Caco-2 (cell line): ENCODE data around the gene HLA-DMB. TPM values are rescaled to one million over a fixed set of nuclear protein-coding genes. Genes with fewer than 3 reads are reported as not detected.
A peak's percentile ranks its signal among the peaks of the same experiment; 100 is the strongest.

Experiments
- BruUV-seq: library from RNA; stranded (reverse); fragments of 400-500 nt; replicated peaks from 2 replicates; lab custom pipeline; 2021; lab: Mats Ljungman, UMichigan
- CTCF ChIA-PET: fragments of 300-600 bp; sonication (Branson Sonifier 250); formaldehyde crosslinking; loops from one replicate; lab custom pipeline; 2022; ENCODE audit warnings: antibody characterized with exemption; lab: Charles Lee
- POLR2A ChIA-PET: fragments of 300-600 bp; sonication (Branson Sonifier 250); formaldehyde crosslinking; loops from one replicate; lab custom pipeline; 2022; ENCODE audit warnings: antibody characterized with exemption; lab: Charles Lee
- DNase-seq, 2 experiments: peaks; one replicate each; pipeline versions ENCODE4 v3.0.0 to v3.0.0-alpha.2; 2020 to 2022
- H3K27me3 ChIP-seq: replicated peaks from 2 replicates; pipeline ENCODE4 v1.6.0; 2011; ENCODE audit warnings: low read length; ENCODE audit not compliant: control insufficient read depth, insufficient read depth
- H3K36me3 ChIP-seq: 2 replicates; pipeline ENCODE4 v1.5.1; 2011; ENCODE audit warnings: low read length; ENCODE audit not compliant: control insufficient read depth, insufficient read depth
- H3K4me1 ChIP-seq: fragments of 250-450 bp; sonication (Bioruptor Pico); 2 replicates; pipeline ENCODE4 v1.5.1; 2020; ENCODE audit warnings: mild to moderate bottlenecking
- H3K4me3 ChIP-seq: 2 replicates; pipeline ENCODE4 v1.5.1; 2011; ENCODE audit warnings: low read depth, mild to moderate bottlenecking, control low read depth, low read length
- H3K9me3 ChIP-seq: fragments of 250-450 bp; sonication (Bioruptor Pico); 2 replicates; pipeline ENCODE4 v1.5.1; 2020; ENCODE audit warnings: mild to moderate bottlenecking, moderate library complexity
- H3K27ac Mint-ChIP-seq: one replicate; pipeline ENCODE4 v1.8.0; 2022; ENCODE audit warnings: mixed read lengths; ENCODE audit not compliant: unreplicated experiment
- H3K27me3 Mint-ChIP-seq: one replicate; pipeline ENCODE4 v1.8.0; 2022; ENCODE audit warnings: mixed read lengths; ENCODE audit not compliant: insufficient read depth, unreplicated experiment
- H3K36me3 Mint-ChIP-seq: one replicate; pipeline ENCODE4 v1.8.0; 2022; ENCODE audit warnings: mild to moderate bottlenecking, mixed read lengths; ENCODE audit not compliant: insufficient read depth, unreplicated experiment
- H3K4me1 Mint-ChIP-seq: one replicate; pipeline ENCODE4 v1.8.0; 2022; ENCODE audit warnings: low read depth, mixed read lengths; ENCODE audit not compliant: unreplicated experiment
- H3K4me3 Mint-ChIP-seq: one replicate; pipeline ENCODE4 v1.8.0; 2022; ENCODE audit warnings: mild to moderate bottlenecking, moderate library complexity, mixed read lengths; ENCODE audit not compliant: unreplicated experiment
- H3K9me3 Mint-ChIP-seq: one replicate; pipeline ENCODE4 v1.8.0; 2022; ENCODE audit warnings: mixed read lengths; ENCODE audit not compliant: unreplicated experiment
- intact Hi-C: fragments of 100-400 bp; cut with micrococcal nuclease; formaldehyde crosslinking; loops from one replicate; pipeline ENCODE4 v1.10.0; 2022; ENCODE audit not compliant: unreplicated experiment
- total RNA-seq: library from RNA; stranded (reverse); gene quantifications from 2 replicates; pipeline ENCODE4 v1.2.3, GENCODE V29; 2022
- TF ChIP-seq, protein P1 (sequence below), 2 experiments: fragments of 200-600 bp in 1 of 2; IDR thresholded peaks; 1 replicate in 1 of 2; 2 replicates in 1 of 2; pipeline versions ENCODE4 v1.5.1 to v1.8.0; 2011 to 2022; ENCODE audit warnings: antibody characterized with exemption in 1 of 2, control low read depth in 1 of 2, inconsistent platforms in 1 of 2, low read depth in 1 of 2, low read length in 1 of 2, mild to moderate bottlenecking in 1 of 2, moderate library complexity in 1 of 2; ENCODE audit not compliant: insufficient read depth in 1 of 2, severe bottlenecking in 1 of 2, unreplicated experiment in 1 of 2

The HLA-DMB gene
- total RNA-seq, 1 experiment from 2014 or later: not detected

DNA sequence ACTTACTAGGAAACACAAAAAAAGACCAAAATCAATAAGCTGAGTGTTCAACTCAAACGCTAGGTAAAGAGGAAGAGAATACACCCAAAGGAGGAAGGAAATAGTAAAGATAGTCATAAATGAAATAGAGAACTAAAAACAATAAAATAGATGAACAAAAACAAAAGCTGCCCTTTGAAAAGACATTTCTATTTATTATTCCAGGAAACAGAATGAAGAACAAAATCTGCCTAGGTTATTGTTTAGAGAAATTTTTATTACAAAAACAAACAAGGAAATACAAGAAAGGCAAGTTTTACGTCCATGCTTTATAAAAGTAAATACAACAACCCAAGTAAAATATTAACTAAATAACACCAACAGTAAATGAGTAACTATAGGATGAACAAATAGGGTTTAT, 20.1 kb downstream of the HLA-DMB start:
- no peak overlapping the region for H3K4me3 ChIP-seq
- TF ChIP-seq, protein P1, sequence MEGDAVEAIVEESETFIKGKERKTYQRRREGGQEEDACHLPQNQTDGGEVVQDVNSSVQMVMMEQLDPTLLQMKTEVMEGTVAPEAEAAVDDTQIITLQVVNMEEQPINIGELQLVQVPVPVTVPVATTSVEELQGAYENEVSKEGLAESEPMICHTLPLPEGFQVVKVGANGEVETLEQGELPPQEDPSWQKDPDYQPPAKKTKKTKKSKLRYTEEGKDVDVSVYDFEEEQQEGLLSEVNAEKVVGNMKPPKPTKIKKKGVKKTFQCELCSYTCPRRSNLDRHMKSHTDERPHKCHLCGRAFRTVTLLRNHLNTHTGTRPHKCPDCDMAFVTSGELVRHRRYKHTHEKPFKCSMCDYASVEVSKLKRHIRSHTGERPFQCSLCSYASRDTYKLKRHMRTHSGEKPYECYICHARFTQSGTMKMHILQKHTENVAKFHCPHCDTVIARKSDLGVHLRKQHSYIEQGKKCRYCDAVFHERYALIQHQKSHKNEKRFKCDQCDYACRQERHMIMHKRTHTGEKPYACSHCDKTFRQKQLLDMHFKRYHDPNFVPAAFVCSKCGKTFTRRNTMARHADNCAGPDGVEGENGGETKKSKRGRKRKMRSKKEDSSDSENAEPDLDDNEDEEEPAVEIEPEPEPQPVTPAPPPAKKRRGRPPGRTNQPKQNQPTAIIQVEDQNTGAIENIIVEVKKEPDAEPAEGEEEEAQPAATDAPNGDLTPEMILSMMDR (IDR thresholded peaks at IDR 0.05; ENCODE audit: insufficient read depth in 1 of 2, low read depth in 1 of 2, low read length in 1 of 2, severe bottlenecking in 1 of 2, unreplicated experiment in 1 of 2): no peak
- Mint-ChIP-seq H3K27me3 (no peaks in the 10 kb centered on the region), H3K9me3 (no peaks in the 10 kb centered on the region), H3K36me3 (no peaks in the 10 kb centered on the region), H3K4me3 (peak overlapping the region; percentile 43), H3K4me1 (peaks cover 21% of the 10 kb centered on the region), H3K27ac (no peak overlapping the region)
- no peaks in the 10 kb centered on the region for H3K27me3 ChIP-seq
- no peaks in the 10 kb centered on the region for H3K9me3 ChIP-seq
- ChIA-PET CTCF (no interaction called here), POLR2A (interaction anchor here (0.6 to 0.7 kb wide), 2 partner anchors 50 to 51 kb away, joined by 3 to 4 read pairs; no protein-coding TSS in a partner anchor)
- H3K36me3 ChIP-seq: no peaks in the 10 kb centered on the region
- peaks cover 18% of the 10 kb centered on the region for H3K4me1 ChIP-seq
- DNase-seq: no peak
- intact Hi-C loops: no loop called here
- BruUV-seq: no TSS peak

- Mint-ChIP-seq H3K27me3 (peaks cover 11% of the 10 kb centered on the region), H3K36me3 (no peaks in the 10 kb centered on the region), H3K9me3 (no peaks in the 10 kb centered on the region), H3K4me1 (no peaks in the 10 kb centered on the region), H3K4me3 (no peak overlapping the region), H3K27ac (no peak overlapping the region)
- BruUV-seq: no TSS peak
- Histone ChIP-seq H3K4me3 (no peak overlapping the region), H3K27me3 (no peaks in the 10 kb centered on the region), H3K9me3 (no peaks in the 10 kb centered on the region), H3K36me3 (no peaks in the 10 kb centered on the region), H3K4me1 (no peaks in the 10 kb centered on the region)
- DNase-seq: no peak
- CTCF ChIA-PET: interaction anchor here (0.5 kb wide), 1 partner anchor 12 kb away, joined by 3 read pairs; no protein-coding TSS in a partner anchor
- TF ChIP-seq, protein P1 (IDR thresholded peaks at IDR 0.05; ENCODE audit: insufficient read depth in 1 of 2, low read depth in 1 of 2, low read length in 1 of 2, severe bottlenecking in 1 of 2, unreplicated experiment in 1 of 2): no peak
- intact Hi-C loops: no loop called here
- POLR2A ChIA-PET: no interaction called here
These were observed 27.9 kb downstream of the HLA-DMB start for GRCh38 chr6:32912951-32913350.

GRCh38 chr6:32908897-32909296, 31.9 kb downstream of the HLA-DMB start:
- Mint-ChIP-seq H3K36me3 (no peaks in the 10 kb centered on the region), H3K27ac (no peak overlapping the region), H3K27me3 (peaks cover 6% of the 10 kb centered on the region), H3K9me3 (no peaks in the 10 kb centered on the region), H3K4me1 (no peaks in the 10 kb centered on the region), H3K4me3 (no peak overlapping the region)
- no peak for DNase-seq
- no peaks in the 10 kb centered on the region for H3K4me1 ChIP-seq
- intact Hi-C loops: no loop called here
- no TSS peak for BruUV-seq
- POLR2A ChIA-PET: no interaction called here
- no peaks in the 10 kb centered on the region for H3K27me3 ChIP-seq
- no peak overlapping the region for H3K4me3 ChIP-seq
- H3K36me3 ChIP-seq: no peaks in the 10 kb centered on the region
- CTCF ChIA-PET: no interaction called here
- TF ChIP-seq, protein P1 (IDR thresholded peaks at IDR 0.05; ENCODE audit: insufficient read depth in 1 of 2, low read depth in 1 of 2, low read length in 1 of 2, severe bottlenecking in 1 of 2, unreplicated experiment in 1 of 2): no peak
- H3K9me3 ChIP-seq: no peaks in the 10 kb centered on the region
